MM.1S (cell line): ENCODE results near the gene PRKD1.

ENCODE experiments used
- DNase-seq: peaks from one replicate; pipeline ENCODE4 v3.0.0-alpha.2; 2015
- H2AFZ ChIP-seq: fragments of 300-600 bp; sonication (generic); 2 replicates; pipeline ENCODE4 v1.6.0; 2016; ENCODE audit warnings: antibody characterized with exemption, low read length
- H3F3A ChIP-seq: fragments of 300-600 bp; sonication (generic); 2 replicates; pipeline ENCODE4 v1.6.1; 2016; ENCODE audit warnings: mild to moderate bottlenecking, antibody characterized with exemption, low read length, moderate library complexity, mixed read lengths; ENCODE audit not compliant: insufficient read depth
- H3K27ac ChIP-seq: fragments of 300-600 bp; sonication (generic); 2 replicates; pipeline ENCODE4 v1.5.1; 2016; ENCODE audit warnings: mild to moderate bottlenecking, low read length
- H3K27me3 ChIP-seq: fragments of 300-600 bp; sonication (generic); replicated peaks from 2 replicates; pipeline ENCODE4 v1.6.0; 2016; ENCODE audit warnings: low read length; ENCODE audit not compliant: insufficient read depth
- H3K36me3 ChIP-seq: fragments of 300-600 bp; sonication (generic); replicated peaks from 2 replicates; pipeline ENCODE4 v1.6.1; 2016; ENCODE audit warnings: mild to moderate bottlenecking, low read length, mixed read lengths; ENCODE audit not compliant: insufficient read depth
- H3K4me1 ChIP-seq: fragments of 300-600 bp; sonication (generic); 2 replicates; pipeline ENCODE4 v1.6.1; 2016; ENCODE audit warnings: low read length, mixed read lengths
- H3K4me2 ChIP-seq: fragments of 300-600 bp; sonication (generic); 2 replicates; pipeline ENCODE4 v1.6.0; 2016; ENCODE audit warnings: low read depth, low read length
- H3K4me3 ChIP-seq: fragments of 300-600 bp; sonication (generic); 2 replicates; pipeline ENCODE4 v1.5.1; 2016; ENCODE audit warnings: low read length, mixed read lengths
- H3K79me2 ChIP-seq: fragments of 300-600 bp; sonication (generic); 2 replicates; pipeline ENCODE4 v1.6.1; 2016; ENCODE audit warnings: mixed run types, low read length, mixed read lengths
- H3K9ac ChIP-seq: fragments of 300-600 bp; sonication (generic); 2 replicates; pipeline ENCODE4 v1.6.1; 2016; ENCODE audit warnings: low read length, mixed read lengths
- H3K9me2 ChIP-seq: fragments of 300-600 bp; sonication (generic); replicated peaks from 2 replicates; pipeline ENCODE4 v1.6.1; 2016; ENCODE audit warnings: mild to moderate bottlenecking, low read length, mixed read lengths; ENCODE audit not compliant: insufficient read depth
- H3K9me3 ChIP-seq: fragments of 300-600 bp; sonication (generic); replicated peaks from 2 replicates; pipeline ENCODE4 v1.6.1; 2016; ENCODE audit warnings: mild to moderate bottlenecking, low read length, mixed read lengths; ENCODE audit not compliant: insufficient read depth
- H4K20me1 ChIP-seq: fragments of 300-600 bp; sonication (generic); 2 replicates; pipeline ENCODE4 v1.6.1; 2016; ENCODE audit warnings: mild to moderate bottlenecking, low read length, moderate library complexity, mixed read lengths; ENCODE audit not compliant: insufficient read depth
- EZH2 ChIP-seq: fragments of 300-600 bp; sonication (generic); optimal IDR thresholded peaks from 2 replicates; pipeline ENCODE3; 2017; ENCODE audit warnings: low read depth, mild to moderate bottlenecking, antibody characterized with exemption, low read length, mixed read lengths
- EZH2phosphoT487 ChIP-seq: fragments of 300-600 bp; sonication (generic); IDR thresholded peaks from 2 replicates; pipeline ENCODE4 v1.6.1; 2018; ENCODE audit warnings: antibody characterized with exemption, low read length
- TF ChIP-seq, protein P1 (sequence below): fragments of 300-600 bp; sonication (generic); IDR thresholded peaks from 2 replicates; pipeline ENCODE4 v1.5.1; 2016; ENCODE audit warnings: antibody characterized with exemption, low read length, mixed read lengths

PRKD1 gene

DNA sequence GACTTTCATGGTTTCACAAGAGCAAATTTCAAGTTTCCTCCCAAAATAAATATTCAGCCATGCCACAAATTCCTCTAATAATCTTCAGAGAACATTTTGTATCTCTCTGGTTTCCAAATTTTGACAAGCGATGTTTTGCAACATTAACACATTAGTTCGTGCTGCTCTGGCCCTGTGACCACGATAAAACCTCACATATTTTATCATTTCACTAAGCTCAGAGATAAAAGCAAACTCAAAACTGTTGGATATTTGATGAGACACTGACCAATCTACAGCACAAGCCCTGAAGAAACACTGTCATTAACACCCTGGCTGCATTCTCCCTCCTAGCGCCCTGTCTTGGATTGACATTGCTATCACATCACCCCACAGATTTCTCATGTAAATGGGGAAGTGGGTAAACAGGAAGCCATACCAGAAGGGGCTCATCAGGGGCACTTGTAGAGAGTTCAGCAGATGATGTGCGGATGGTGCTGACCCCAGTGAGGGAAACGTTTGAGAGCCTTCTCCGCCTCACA is 264.3 kb downstream of the PRKD1 start:
- TF ChIP-seq EZH2 (no peak), EZH2phosphoT487 (no peak)
- TF ChIP-seq, protein P1, sequence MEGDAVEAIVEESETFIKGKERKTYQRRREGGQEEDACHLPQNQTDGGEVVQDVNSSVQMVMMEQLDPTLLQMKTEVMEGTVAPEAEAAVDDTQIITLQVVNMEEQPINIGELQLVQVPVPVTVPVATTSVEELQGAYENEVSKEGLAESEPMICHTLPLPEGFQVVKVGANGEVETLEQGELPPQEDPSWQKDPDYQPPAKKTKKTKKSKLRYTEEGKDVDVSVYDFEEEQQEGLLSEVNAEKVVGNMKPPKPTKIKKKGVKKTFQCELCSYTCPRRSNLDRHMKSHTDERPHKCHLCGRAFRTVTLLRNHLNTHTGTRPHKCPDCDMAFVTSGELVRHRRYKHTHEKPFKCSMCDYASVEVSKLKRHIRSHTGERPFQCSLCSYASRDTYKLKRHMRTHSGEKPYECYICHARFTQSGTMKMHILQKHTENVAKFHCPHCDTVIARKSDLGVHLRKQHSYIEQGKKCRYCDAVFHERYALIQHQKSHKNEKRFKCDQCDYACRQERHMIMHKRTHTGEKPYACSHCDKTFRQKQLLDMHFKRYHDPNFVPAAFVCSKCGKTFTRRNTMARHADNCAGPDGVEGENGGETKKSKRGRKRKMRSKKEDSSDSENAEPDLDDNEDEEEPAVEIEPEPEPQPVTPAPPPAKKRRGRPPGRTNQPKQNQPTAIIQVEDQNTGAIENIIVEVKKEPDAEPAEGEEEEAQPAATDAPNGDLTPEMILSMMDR: no peak
- Histone ChIP-seq H2AFZ (no peak overlapping the region), H3K9me3 (no peaks in the 10 kb centered on the region), H3K9me2 (no peaks in the 10 kb centered on the region), H3K27ac (no peak overlapping the region), H3K4me1 (no peaks in the 10 kb centered on the region), H3K79me2 (no peaks in the 10 kb centered on the region), H4K20me1 (no peaks in the 10 kb centered on the region), H3K36me3 (no peaks in the 10 kb centered on the region), H3K4me2 (no peak overlapping the region), H3F3A (no peaks in the 10 kb centered on the region), H3K27me3 (no peaks in the 10 kb centered on the region), H3K4me3 (no peak overlapping the region), H3K9ac (no peak overlapping the region)
- no peak for DNase-seq

DNA sequence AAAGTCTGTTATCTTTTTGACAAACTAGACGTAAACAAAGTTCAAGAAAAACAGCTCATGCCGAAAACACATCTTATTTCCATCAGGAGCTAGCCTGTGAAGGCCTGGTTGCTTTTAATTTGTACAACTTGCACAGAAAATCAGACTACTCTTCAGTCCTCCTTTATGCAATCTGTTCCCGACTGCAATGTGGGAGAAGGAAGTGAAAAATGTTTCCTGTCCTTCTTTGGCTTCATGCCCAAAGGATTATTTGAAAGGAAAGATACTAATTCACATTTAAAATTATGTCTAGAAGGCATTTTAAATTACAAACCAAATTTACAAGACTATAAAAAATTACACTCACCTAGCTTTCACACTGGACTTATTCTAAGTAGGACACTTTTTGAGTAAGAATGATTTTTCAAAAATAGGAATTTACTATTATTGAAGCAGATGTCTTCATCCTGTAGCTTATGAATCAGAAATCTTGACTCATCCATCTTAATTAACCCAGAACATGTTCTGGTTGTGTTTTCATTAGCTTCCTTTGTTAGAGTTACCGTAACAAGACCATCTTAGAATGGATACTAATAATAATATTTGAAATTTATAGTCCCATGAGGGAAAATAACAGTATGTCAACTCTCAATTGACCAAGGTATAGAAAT is 272.6 kb downstream of the PRKD1 start:
- Histone ChIP-seq H3F3A (no peaks in the 10 kb centered on the region), H4K20me1 (no peaks in the 10 kb centered on the region), H3K36me3 (no peaks in the 10 kb centered on the region), H3K27me3 (no peaks in the 10 kb centered on the region), H3K4me2 (no peak overlapping the region), H3K4me3 (no peak overlapping the region), H3K9me3 (no peaks in the 10 kb centered on the region), H3K27ac (no peak overlapping the region), H3K79me2 (no peaks in the 10 kb centered on the region), H2AFZ (no peak overlapping the region), H3K9me2 (no peaks in the 10 kb centered on the region), H3K9ac (no peak overlapping the region), H3K4me1 (no peaks in the 10 kb centered on the region)
- TF ChIP-seq, protein P1: no peak
- TF ChIP-seq EZH2phosphoT487 (no peak), EZH2 (no peak)
- no peak for DNase-seq

DNA sequence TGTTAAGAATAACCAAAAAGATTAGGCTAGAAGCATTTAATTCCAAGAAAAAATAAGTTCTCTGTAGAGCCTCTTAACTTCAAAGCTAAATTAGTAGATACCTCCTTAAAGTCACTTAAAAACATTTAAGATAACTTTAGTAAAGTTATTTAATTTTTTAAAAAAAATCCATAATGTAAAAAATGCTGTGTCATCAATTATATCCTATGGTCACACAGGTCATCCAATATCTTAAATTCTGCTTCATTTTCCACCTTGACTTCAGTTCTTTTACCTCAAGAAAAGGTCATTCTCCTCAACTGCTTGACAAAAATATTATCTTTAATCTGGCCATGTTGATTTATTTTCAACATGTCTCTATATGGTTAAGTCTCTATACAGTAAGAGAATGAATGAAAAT is 274.3 kb downstream of the PRKD1 start:
- no peak overlapping the region for H3K27ac ChIP-seq
- no peaks in the 10 kb centered on the region for H4K20me1 ChIP-seq
- no peak overlapping the region for H3K4me3 ChIP-seq
- TF ChIP-seq, protein P1: no peak
- TF ChIP-seq EZH2 (no peak), EZH2phosphoT487 (no peak)
- no peaks in the 10 kb centered on the region for H3K36me3 ChIP-seq
- no peaks in the 10 kb centered on the region for H3K9me2 ChIP-seq
- no peak for DNase-seq
- H3K79me2 ChIP-seq: no peaks in the 10 kb centered on the region
- no peak overlapping the region for H3K9ac ChIP-seq
- H2AFZ ChIP-seq: no peak overlapping the region
- H3K4me2 ChIP-seq: no peak overlapping the region
- no peaks in the 10 kb centered on the region for H3K4me1 ChIP-seq
- no peaks in the 10 kb centered on the region for H3K9me3 ChIP-seq
- no peaks in the 10 kb centered on the region for H3F3A ChIP-seq
- H3K27me3 ChIP-seq: no peaks in the 10 kb centered on the region
